OCI-LY7 (cell line): ENCODE data around the gene OPCML. TPM values are rescaled to one million over a fixed set of nuclear protein-coding genes. Genes with fewer than 3 reads are reported as not detected.

Experiments
- BruUV-seq: library from RNA; stranded (reverse); fragments of 400-500 nt; replicated peaks from 2 replicates; lab custom pipeline; 2021; lab: Mats Ljungman, UMichigan
- CTCF ChIA-PET: fragments of 300-600 bp; sonication (Branson Sonifier 250); formaldehyde crosslinking; loops from one replicate; lab custom pipeline; 2022; ENCODE audit warnings: antibody characterized with exemption; ENCODE audit not compliant: unreplicated experiment; lab: Charles Lee
- POLR2A ChIA-PET: fragments of 300-600 bp; sonication (Branson Sonifier 250); formaldehyde crosslinking; loops from one replicate; lab custom pipeline; 2022; ENCODE audit warnings: antibody characterized with exemption; lab: Charles Lee
- DNase-seq: peaks from one replicate; pipeline ENCODE4 v3.0.0-alpha.2; 2015; ENCODE audit warnings: low spot score
- H2AFZ ChIP-seq: fragments of 200-600 bp; sonication (generic), shearing (Covaris generic); 2 replicates; pipeline ENCODE4 v1.6.1; 2014; ENCODE audit warnings: mild to moderate bottlenecking, antibody characterized with exemption, low read length, moderate library complexity
- H3K27ac ChIP-seq: fragments of 200-600 bp; sonication (generic); 2 replicates; pipeline ENCODE4 v1.5.1; 2014; ENCODE audit warnings: mixed run types, low read depth, mild to moderate bottlenecking, moderate library complexity, low read length, inconsistent platforms; ENCODE audit not compliant: poor library complexity, severe bottlenecking
- H3K36me3 ChIP-seq: fragments of 200-600 bp; sonication (generic); 2 replicates; pipeline ENCODE4 v1.6.1; 2014; ENCODE audit warnings: mild to moderate bottlenecking, antibody characterized with exemption, low read length, moderate library complexity, mixed read lengths; ENCODE audit not compliant: insufficient read depth
- H3K4me1 ChIP-seq: fragments of 200-600 bp; sonication (generic); 2 replicates; pipeline ENCODE4 v1.5.1; 2014; ENCODE audit warnings: mild to moderate bottlenecking, low read length; ENCODE audit not compliant: insufficient read depth, poor library complexity, severe bottlenecking
- H3K4me2 ChIP-seq: fragments of 200-600 bp; sonication (generic); 2 replicates; pipeline ENCODE4 v1.6.1; 2014; ENCODE audit warnings: mild to moderate bottlenecking, low read length
- H3K4me3 ChIP-seq: fragments of 200-600 bp; sonication (generic); 2 replicates; pipeline ENCODE4 v1.5.1; 2014; ENCODE audit warnings: mild to moderate bottlenecking, low read depth, low read length; ENCODE audit not compliant: poor library complexity, severe bottlenecking
- H3K79me2 ChIP-seq: fragments of 200-600 bp; sonication (generic); 2 replicates; pipeline ENCODE4 v1.6.1; 2016; ENCODE audit warnings: low read depth, mild to moderate bottlenecking, low read length, moderate library complexity, mixed read lengths; ENCODE audit not compliant: insufficient read depth
- H3K9me2 ChIP-seq: fragments of 200-600 bp; sonication (generic); 2 replicates; pipeline ENCODE4 v1.6.1; 2016; ENCODE audit warnings: mild to moderate bottlenecking, low read length, mixed read lengths; ENCODE audit not compliant: insufficient read depth
- H3K9me3 ChIP-seq: fragments of 200-600 bp; sonication (generic); 2 replicates; pipeline ENCODE4 v1.6.1; 2014; ENCODE audit warnings: mild to moderate bottlenecking, mixed run types, low read length, mixed read lengths
- H4K20me1 ChIP-seq: fragments of 200-600 bp; sonication (generic); 2 replicates; pipeline ENCODE4 v1.6.1; 2014; ENCODE audit warnings: mild to moderate bottlenecking, antibody characterized with exemption, low read length, moderate library complexity, mixed read lengths; ENCODE audit not compliant: insufficient read depth
- EZH2phosphoT487 ChIP-seq: fragments of 200-600 bp; sonication (generic); IDR thresholded peaks from 2 replicates; pipeline ENCODE4 v1.6.1; 2018; ENCODE audit warnings: low read depth, borderline replicate concordance, mild to moderate bottlenecking, mixed run types, antibody characterized with exemption, low read length, moderate library complexity, mixed read lengths
- intact Hi-C: fragments of 100-400 bp; cut with micrococcal nuclease; formaldehyde crosslinking; loops from one replicate; pipeline ENCODE4 v1.10.0; 2022; ENCODE audit not compliant: unreplicated experiment
- total RNA-seq, 2 experiments: library from RNA; depleted of rRNA in 1 of 2; stranded (reverse); fragments of >200 nt in 1 of 2; shearing (Covaris generic) in 1 of 2; gene quantifications; 2 replicates each; pipeline ENCODE4 v1.2.3, GENCODE V29; 2014 to 2022
- TF ChIP-seq, protein P1 (sequence below): fragments of 200-600 bp; sonication (generic); conservative IDR thresholded peaks from 2 replicates; pipeline ENCODE4 v1.5.1; 2014; ENCODE audit warnings: mild to moderate bottlenecking, antibody characterized with exemption, low read length, moderate library complexity, mixed read lengths

Gene OPCML
- total RNA-seq, 2 experiments from 2014 or later = not detected

DNA sequence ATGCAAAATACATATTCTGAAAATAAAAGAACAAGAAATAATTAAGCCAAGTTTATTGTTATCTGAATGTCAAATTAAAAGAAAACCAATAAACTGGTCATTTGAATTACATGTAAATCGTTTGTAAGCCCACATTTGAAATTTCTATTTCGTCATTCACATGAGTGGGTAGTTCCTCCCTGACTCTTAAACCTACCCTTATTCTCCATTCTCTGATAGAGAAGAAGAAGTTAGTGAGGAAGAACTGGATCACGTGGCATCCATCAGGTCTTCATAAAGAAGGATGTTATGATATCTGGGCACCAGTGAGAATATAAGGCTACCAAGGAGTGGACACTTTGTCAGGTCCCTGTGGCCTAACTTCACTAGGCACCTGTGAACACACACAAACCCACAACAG lies 328.1 kb downstream of the OPCML start:
- no peaks in the 10 kb centered on the region for H3K9me3 ChIP-seq
- H3K36me3 ChIP-seq = no peaks in the 10 kb centered on the region
- H3K4me2 ChIP-seq = no peak overlapping the region
- BruUV-seq = no TSS peak
- H3K4me1 ChIP-seq = no peaks in the 10 kb centered on the region
- no peak overlapping the region for H3K27ac ChIP-seq
- TF ChIP-seq EZH2phosphoT487 = no peak
- TF ChIP-seq, protein P1, sequence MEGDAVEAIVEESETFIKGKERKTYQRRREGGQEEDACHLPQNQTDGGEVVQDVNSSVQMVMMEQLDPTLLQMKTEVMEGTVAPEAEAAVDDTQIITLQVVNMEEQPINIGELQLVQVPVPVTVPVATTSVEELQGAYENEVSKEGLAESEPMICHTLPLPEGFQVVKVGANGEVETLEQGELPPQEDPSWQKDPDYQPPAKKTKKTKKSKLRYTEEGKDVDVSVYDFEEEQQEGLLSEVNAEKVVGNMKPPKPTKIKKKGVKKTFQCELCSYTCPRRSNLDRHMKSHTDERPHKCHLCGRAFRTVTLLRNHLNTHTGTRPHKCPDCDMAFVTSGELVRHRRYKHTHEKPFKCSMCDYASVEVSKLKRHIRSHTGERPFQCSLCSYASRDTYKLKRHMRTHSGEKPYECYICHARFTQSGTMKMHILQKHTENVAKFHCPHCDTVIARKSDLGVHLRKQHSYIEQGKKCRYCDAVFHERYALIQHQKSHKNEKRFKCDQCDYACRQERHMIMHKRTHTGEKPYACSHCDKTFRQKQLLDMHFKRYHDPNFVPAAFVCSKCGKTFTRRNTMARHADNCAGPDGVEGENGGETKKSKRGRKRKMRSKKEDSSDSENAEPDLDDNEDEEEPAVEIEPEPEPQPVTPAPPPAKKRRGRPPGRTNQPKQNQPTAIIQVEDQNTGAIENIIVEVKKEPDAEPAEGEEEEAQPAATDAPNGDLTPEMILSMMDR = no peak
- intact Hi-C loops = no loop called here
- no peak overlapping the region for H3K4me3 ChIP-seq
- ChIA-PET CTCF (no interaction called here), POLR2A (no interaction called here)
- no peaks in the 10 kb centered on the region for H4K20me1 ChIP-seq
- no peak overlapping the region for H2AFZ ChIP-seq
- no peak for DNase-seq
- H3K79me2 ChIP-seq = no peaks in the 10 kb centered on the region
- no peaks in the 10 kb centered on the region for H3K9me2 ChIP-seq

DNA sequence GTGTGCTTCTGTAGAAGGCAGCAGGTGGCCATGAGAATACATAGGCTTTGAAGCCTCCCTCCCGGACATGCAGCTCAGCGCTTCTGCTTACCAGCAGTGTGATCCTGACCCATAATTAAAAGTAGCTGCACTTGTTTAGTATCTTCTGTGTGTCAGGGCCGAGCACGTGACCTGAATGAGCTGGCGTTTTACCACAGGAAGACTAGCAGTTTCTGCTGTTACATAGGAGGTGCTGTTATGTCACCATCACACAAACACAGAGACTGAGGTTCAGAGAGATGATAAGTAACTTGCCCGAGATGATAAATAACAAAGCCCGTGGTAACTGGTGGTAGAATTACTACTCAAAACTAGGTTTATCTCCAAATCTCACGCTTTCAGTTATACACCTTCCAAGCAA lies 329.5 kb downstream of the OPCML start:
- ChIA-PET POLR2A (no interaction called here), CTCF (no interaction called here)
- Histone ChIP-seq H4K20me1 (no peaks in the 10 kb centered on the region), H3K27ac (no peak overlapping the region), H3K4me3 (no peak overlapping the region), H3K79me2 (no peaks in the 10 kb centered on the region), H3K4me1 (no peaks in the 10 kb centered on the region), H2AFZ (no peak overlapping the region), H3K4me2 (no peak overlapping the region), H3K9me2 (no peaks in the 10 kb centered on the region), H3K36me3 (no peaks in the 10 kb centered on the region), H3K9me3 (no peaks in the 10 kb centered on the region)
- DNase-seq = no peak
- intact Hi-C loops = no loop called here
- no TSS peak for BruUV-seq
- TF ChIP-seq, protein P1 = no peak
- TF ChIP-seq EZH2phosphoT487 = no peak

DNA sequence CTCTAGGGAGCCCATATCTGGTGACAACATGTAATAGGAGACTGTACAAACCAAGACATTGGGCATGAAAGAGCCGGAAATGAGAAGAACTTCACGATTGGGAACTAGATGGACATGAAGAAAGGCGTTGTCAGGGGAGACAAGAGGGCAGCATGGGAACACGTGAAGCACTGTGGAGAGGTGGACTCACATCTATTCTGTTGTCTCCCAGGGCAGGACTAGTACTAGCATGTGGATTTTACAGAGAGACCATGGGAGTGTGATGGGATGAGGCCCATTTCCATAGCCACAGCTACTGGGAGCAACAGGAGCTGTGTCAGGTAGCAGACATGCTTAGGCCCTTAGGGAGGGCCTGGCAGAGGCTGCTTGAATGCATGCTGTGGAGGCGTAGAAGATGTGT lies 333.9 kb downstream of the OPCML start:
- intact Hi-C loops = no loop called here
- TF ChIP-seq, protein P1 = no peak
- TF ChIP-seq EZH2phosphoT487 = no peak

More for the DNA sequence above, 333.9 kb downstream of the OPCML start:
- no peak for DNase-seq
- no peaks in the 10 kb centered on the region for H3K36me3 ChIP-seq
- BruUV-seq = no TSS peak
- no peak overlapping the region for H2AFZ ChIP-seq
- H4K20me1 ChIP-seq = no peaks in the 10 kb centered on the region
- H3K27ac ChIP-seq = no peak overlapping the region
- H3K4me3 ChIP-seq = no peak overlapping the region
- H3K4me2 ChIP-seq = no peak overlapping the region
- POLR2A ChIA-PET = no interaction called here
- H3K9me3 ChIP-seq = no peaks in the 10 kb centered on the region
- H3K79me2 ChIP-seq = no peaks in the 10 kb centered on the region
- H3K4me1 ChIP-seq = no peaks in the 10 kb centered on the region
- H3K9me2 ChIP-seq = no peaks in the 10 kb centered on the region
- CTCF ChIA-PET = no interaction called here
